GOT3 (cell line): ENCODE results near the gene APOM.

ENCODE experiments used
- DNase-seq: peaks from one replicate; lab custom pipeline; 2025; ENCODE audit warnings: mixed read lengths; lab: John Stamatoyannopoulos, UW

APOM gene

DNA sequence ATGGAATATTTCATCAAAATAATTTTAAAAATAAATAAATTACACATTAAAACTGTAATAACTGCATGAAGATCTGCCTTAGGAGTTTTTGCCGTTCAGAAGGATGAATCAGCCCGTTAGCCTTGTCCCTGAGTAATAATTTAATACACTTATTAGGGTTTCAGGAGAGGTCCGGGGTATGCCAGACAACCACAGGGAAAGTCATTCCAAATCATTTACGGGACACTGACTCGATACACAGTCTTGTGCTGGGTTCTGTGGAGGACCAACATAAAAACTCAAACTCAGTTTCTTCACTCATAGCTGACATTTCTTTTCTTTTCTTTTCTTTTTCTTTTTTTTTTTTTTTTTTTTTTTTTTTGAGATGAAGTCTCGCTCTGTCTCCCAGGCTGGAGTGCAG is 50.2 kb downstream of the APOM start:
- no peak for DNase-seq

DNA sequence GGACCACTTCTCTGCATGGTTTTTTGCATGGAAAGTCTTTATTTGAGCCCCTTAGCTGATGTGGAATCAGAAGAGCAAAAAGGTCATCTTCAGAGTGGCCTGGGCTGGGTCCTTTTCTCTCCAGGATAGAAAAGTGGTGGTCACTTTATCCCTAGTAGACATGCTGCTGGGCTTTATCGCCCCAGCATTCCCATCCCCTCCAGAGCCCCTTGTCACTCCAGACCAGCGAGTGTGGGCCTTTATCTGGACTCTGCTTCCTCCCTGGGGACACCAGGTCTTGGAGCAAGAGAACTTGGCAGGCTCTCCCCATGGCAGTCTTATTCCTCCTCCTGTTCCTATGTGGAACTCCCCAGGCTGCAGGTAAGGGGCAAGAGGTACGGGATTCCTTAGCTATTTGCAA is 50.9 kb downstream of the APOM start, which contains the start of gene LY6G6F:
Gene LY6G6F (plus strand): TSS at position 268 of the 400 bp plus-strand sequence. CDS start 41 bp downstream, at position 309.
- no peak for DNase-seq

DNA sequence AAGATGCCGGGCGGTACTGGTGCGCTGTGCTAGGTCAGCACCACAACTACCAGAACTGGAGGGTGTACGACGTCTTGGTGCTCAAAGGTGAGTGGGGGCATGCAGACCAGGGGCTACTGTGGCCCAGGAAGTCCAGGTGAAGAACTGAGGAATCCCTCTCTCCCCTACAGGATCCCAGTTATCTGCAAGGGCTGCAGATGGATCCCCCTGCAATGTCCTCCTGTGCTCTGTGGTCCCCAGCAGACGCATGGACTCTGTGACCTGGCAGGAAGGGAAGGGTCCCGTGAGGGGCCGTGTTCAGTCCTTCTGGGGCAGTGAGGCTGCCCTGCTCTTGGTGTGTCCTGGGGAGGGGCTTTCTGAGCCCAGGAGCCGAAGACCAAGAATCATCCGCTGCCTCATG is 52.0 kb downstream of the APOM start:
- no peak for DNase-seq
